Activated gamma-delta T cell (primary cell): ENCODE results near the gene RFTN1.

Experiments
- DNase-seq: peaks from one replicate; lab custom pipeline; 2025; lab: John Stamatoyannopoulos, UW

The RFTN1 gene

DNA sequence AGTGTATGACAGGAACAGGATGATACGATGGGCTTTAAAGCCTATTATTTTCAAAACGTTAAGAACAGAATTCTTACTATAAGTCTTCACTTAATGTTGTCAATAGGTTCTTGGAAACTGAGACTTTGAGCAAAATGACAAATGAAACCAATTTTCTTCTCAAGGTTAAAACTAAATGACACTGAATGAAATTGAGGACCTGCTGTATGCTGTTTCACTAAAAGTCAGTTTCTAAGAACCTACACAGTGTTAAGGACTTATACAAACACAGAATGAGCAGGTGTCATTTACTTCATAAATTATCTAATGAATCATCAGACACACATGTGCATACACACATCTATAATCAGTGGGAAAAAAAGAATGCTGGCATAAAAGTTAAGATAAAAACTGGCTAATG lies 106.9 kb downstream of the RFTN1 start:
- DNase-seq = no peak

DNA sequence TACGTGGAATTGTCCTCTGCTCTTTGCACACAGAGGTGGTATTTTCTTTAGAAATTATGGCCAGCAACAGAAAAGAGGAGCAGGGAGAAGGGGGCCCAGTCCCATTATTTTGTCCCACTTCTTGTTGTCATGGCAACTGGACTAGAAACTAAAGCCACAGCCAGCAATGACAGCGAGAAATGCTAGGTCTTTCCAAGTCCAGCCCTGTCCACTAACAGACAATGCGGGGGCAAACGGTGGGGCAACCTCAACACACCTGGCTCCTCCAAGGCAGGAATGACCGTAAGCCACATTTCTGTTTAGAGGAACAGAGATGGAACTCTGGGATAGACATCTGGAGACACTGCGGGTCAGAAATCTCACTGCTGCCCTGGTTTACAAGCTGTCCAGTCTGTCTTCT lies 107.3 kb downstream of the RFTN1 start:
- DNase-seq = no peak

GRCh38 chr3:16404349-16404895 lies 109.1 kb downstream of the RFTN1 start:
- no peak for DNase-seq

- no peak for DNase-seq
Observed at GRCh38 chr3:16402451-16402850, 111.0 kb downstream of the RFTN1 start.

- no peak for DNase-seq
Observed at GRCh38 chr3:16401273-16401672, 112.2 kb downstream of the RFTN1 start.

DNA sequence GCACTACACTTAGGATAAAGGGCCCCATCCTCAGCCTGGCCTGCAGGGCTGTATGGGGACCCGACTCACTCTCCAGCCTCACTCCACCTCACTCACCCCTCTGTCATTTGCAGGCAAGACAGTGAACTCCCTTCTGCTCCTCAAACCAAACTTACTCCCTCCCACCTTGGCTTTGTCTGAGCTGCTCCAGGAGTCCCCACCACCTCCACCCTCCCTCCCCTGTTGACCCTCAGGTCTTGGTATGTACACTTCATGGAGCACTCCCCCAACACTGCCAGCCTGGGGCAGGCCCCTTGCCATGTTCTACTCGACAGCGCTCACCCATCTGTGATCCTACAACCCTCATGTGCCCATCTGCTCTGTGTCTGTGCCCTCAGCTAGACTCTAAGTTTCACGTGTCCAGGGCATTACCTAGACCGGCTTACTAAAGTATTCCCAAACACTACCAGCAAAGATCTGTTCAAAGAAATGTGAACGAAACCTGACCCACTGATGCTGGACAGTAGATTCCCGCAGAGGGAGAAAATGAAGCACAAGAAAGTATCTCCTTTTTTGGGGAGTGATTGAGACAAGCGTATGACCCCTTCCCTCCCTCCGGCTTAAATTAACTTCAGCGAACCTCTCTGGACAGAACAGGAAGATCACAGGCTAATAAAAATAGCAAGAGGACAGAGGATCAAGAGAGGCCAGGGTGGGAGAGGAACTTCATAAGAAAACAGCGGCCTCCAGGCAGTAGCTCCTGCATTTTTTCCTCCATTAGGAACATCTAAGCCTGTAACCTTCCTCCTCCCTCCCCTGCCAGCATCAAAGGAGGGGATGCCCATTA lies 113.2 kb downstream of the RFTN1 start:
- DNase-seq = no peak

DNA sequence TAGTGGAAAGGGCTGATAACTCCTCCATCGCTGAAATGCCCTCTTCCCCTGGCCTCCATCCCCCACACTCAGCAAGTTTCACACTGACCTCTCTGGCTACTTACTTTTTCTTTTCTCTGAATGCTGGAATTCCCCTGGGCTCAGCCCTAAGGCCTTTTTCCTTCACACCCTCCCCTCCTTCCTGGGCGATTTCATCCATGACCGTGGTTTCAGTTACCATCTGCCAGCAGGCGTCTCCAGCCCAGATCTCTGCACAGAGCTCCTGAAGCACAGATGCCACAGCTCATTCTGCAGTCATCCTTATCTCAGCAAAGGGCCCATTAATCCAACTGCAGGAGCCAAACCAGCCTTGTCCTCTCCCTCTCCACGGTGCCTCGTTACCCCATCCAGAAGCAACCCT lies 114.0 kb downstream of the RFTN1 start:
- DNase-seq = no peak

GRCh38 chr3:16398648-16399047 lies 114.9 kb downstream of the RFTN1 start:
- DNase-seq = no peak

DNA sequence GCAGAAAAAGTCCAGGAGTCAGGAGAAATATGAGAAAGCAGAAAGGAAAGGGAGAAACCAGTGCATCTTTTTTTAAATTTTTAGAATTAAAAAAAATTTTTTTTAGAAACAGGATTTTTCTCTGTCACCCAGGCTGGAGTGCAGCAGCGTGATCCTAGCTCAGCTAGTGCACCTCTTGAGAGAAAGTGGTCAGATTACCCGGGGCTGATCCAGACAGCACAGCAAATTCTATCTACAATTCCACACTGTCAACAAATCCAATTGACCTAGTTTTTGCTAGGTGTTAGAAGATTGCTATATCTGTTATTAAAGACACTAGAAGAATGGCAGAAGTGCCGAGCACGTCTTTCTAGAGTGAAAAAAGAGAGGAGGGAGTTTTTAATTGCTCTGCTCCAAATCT lies 117.3 kb downstream of the RFTN1 start:
- DNase-seq = no peak

- DNase-seq = no peak
Observed at GRCh38 chr3:16395212-16395611, 118.3 kb downstream of the RFTN1 start.

DNA sequence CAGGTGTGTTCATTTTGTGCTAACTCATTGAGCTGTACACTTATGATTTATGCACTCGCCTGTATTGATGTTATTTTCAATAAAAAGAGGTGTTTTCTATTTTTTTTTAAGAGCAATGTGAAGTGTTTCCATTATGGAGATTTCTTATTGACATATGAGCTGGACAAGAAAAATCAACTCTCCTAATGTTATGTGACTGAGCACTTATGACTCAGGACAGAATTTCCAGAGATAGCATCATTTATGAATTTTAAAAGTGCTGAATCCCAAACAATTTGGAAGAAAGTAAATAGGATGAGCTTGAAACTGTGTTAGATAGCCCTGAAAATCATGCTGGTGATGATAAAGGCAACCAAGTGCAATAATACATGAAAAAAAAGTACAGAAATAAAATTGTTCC lies 118.9 kb downstream of the RFTN1 start:
- DNase-seq = no peak

DNA sequence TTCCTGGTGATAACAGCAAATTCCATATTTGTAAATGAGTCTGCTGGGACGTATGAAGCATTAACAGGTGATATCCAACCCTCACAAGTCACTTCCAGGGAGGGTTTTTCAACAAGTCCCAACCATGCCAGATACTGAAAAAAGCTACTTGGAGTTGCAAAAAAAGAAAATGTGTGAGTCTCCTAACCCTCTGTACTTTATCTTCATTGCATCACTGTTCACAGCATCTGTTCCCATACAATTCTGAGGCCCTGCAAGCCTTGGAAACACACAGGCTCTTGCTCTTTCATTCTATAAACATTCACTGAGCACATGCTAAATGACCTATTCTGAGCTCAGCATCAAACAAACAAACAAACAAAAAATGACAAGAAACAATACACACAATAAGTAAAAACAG lies 120.8 kb downstream of the RFTN1 start:
- DNase-seq = no peak

DNA sequence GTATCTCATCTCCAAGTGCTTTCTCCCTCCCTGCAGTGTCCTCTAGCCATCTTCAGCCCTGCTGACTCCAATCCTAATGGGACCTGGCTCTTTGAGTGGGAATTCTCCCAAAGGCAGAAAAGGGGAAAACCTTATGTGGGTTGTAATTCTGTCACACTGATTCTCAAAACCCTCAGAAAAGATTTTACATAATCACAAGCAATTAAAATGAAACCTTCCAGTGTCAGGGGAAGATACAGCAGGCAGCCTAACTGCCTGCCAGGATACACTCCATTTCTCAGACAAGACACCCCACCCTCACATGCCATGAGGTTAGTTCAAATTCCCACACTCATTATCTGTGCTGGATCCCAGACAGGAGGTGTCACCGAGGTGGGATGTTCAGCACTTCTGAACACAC lies 121.4 kb downstream of the RFTN1 start:
- DNase-seq = no peak

GRCh38 chr3:16390581-16390980 lies 122.9 kb downstream of the RFTN1 start:
- DNase-seq = no peak

DNA sequence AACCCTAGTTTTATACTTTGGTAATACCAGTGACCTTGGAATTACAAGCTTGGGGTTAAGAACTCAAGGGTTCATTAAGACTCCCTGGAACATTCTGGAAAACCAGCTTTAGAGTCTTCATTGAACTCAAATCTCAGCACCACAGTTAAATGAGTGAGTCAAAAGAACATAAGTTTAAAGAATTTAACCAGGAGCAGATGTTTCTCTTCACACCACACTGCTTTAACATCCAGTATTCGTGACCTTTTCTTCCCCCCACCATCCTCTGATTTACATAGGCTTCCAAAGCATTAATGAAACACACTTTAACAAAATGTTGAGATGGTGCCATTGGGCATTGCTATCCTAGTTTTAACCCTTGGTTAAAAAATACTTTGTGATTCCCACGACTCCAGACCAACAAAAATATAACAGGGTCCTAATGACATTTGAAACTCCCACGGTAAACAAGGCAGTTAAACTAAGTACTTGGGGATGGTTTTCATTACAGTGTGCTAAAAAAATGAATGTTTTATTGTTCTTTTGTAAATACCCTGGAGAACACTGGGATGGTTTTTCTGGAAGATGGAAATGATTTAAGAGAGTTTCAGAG lies 124.6 kb downstream of the RFTN1 start:
- DNase-seq = no peak

- no peak for DNase-seq
Observed at GRCh38 chr3:16386561-16386960, 126.9 kb downstream of the RFTN1 start.

GRCh38 chr3:16385151-16385550 lies 128.3 kb downstream of the RFTN1 start:
- DNase-seq = no peak

DNA sequence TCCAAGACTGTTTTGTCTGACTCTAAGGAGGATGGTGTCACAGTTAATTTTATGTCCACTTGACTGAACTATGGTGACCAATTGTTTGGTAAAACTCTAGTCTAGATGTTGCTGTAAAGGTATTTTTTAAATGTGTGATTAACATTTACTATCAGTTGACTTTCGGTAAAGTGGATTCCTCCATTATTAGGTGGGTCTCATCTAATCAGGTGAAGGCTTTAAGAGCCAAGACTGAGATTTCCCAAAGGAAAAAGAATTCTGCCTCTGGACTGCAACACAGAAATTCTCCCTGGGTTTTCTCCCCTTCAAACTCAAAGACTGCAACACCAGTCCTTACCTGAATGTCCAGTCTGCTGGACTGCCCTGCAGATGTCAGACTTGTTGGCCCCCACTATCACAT lies 129.6 kb downstream of the RFTN1 start:
- DNase-seq = no peak

GRCh38 chr3:16382845-16383244 lies 130.7 kb downstream of the RFTN1 start:
- no peak for DNase-seq

GRCh38 chr3:16381426-16381825 lies 132.1 kb downstream of the RFTN1 start:
- no peak for DNase-seq

DNA sequence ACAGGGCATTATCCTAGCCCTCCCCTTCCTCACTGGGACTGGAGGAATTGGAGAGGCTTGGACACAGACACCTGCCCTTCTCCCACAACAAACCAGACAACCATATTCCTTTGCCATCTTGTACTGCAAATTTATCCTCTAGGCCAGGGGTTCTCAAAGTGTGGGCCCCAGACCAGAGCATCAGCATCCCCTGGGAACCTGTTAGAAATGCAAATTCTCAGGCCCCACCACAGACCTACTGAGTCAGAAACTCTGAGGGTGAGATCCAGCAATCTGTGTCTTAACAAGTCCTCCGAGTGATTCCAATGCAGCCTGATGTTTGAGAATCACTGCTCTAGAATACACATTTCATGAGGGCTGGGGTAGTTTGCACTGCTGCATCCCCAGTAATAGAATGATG lies 133.1 kb downstream of the RFTN1 start:
- DNase-seq = no peak

- DNase-seq = no peak
Observed at GRCh38 chr3:16379838-16380237, 133.7 kb downstream of the RFTN1 start.

DNA sequence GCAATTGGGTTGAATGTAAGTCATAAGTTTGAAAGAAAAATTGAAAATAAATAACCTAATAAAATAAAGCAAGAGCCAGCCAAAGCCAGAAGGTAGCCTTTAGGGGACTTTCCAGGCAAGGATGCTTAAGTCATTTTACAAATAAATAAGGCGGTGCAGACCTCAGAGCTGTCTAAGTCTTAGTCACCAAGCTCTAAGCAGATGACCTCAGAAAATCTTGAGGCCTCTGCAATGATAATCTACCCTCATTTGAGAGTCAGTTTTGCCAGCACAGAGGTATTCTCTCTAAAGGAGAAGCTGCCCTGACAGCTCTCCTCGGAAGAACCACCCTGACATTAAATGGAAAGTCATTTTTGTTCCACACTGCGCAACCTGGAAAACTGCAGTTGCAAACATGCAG lies 134.6 kb downstream of the RFTN1 start:
- DNase-seq = no peak

- no peak for DNase-seq
Observed at GRCh38 chr3:16378415-16378814, 135.1 kb downstream of the RFTN1 start.
